HepG2 (cell line): ENCODE measurements around the gene TGFBR1. TPM values are rescaled to one million over a fixed set of nuclear protein-coding genes. Genes with fewer than 3 reads are reported as not detected.

Experiments
- ATAC-seq: fragments of 200-7000 bp; cut with Tn5 transposase; 3 replicates; pipeline ENCODE4 v1.9.1; 2020; ENCODE audit warnings: mild to moderate bottlenecking, moderate library complexity
- BruUV-seq: library from RNA; stranded (reverse); fragments of 400-500 nt; replicated peaks from 2 replicates; lab custom pipeline; 2021; lab: Mats Ljungman, UMichigan
- CTCF ChIA-PET: fragments of 300-600 bp; formaldehyde crosslinking; extraction: SDS; loops from one replicate; lab custom pipeline; 2021; ENCODE audit warnings: low total read pairs, inconsistent platforms, low intra/inter-chr PET ratio; lab: Yijun Ruan, JAX
- POLR2A ChIA-PET: fragments of 350-600 bp; sonication (Branson Sonifier 250); formaldehyde crosslinking; loops from one replicate; lab custom pipeline; 2020; ENCODE audit warnings: antibody characterized with exemption, inconsistent platforms; lab: Yijun Ruan, JAX
- DNase-seq: peaks from one replicate; pipeline ENCODE4 v3.0.0-alpha.2; 2015; ENCODE audit warnings: low spot score
- FAIRE-seq: peaks from 3 replicates; lab custom pipeline; 2011; peaks lifted over from hg19 to GRCh38; lab: Jason Lieb, UNC
- H2AFZ ChIP-seq: one replicate; pipeline ENCODE4 v1.6.1; 2011; ENCODE audit warnings: low read length, inconsistent platforms
- H3K27ac ChIP-seq: fragments of 300-600 bp; 3 replicates; pipeline ENCODE4 v1.8.0; 2011; ENCODE audit warnings: mixed run types, mild to moderate bottlenecking, mixed read lengths, low read length, inconsistent platforms; ENCODE audit not compliant: insufficient read depth; ENCODE audit errors: extremely low read length
- H3K27me3 ChIP-seq, 2 experiments: fragments of 200-600 bp in 1 of 2; 2 replicates in 1 of 2; 3 replicates in 1 of 2; pipeline versions ENCODE4 v1.6.0 to v1.8.0; 2011; ENCODE audit warnings: low read length in 2 of 2, mild to moderate bottlenecking in 2 of 2, moderate library complexity in 2 of 2, inconsistent platforms in 1 of 2; ENCODE audit not compliant: insufficient read depth in 2 of 2, control insufficient read depth in 1 of 2
- H3K36me3 ChIP-seq, 2 experiments: fragments of 200-600 bp in 1 of 2; replicated peaks in 1 of 2; 2 replicates in 1 of 2; 3 replicates in 1 of 2; pipeline versions ENCODE4 v1.5.1 to v1.8.0; 2011; ENCODE audit warnings: low read length in 2 of 2, inconsistent platforms in 1 of 2; ENCODE audit not compliant: insufficient read depth in 2 of 2, control insufficient read depth in 1 of 2
- H3K4me1 ChIP-seq: 2 replicates; pipeline ENCODE4 v1.5.1; 2012; ENCODE audit warnings: low read length, inconsistent platforms; ENCODE audit not compliant: insufficient read depth
- H3K4me2 ChIP-seq: 2 replicates; pipeline ENCODE4 v1.6.0; 2011; ENCODE audit warnings: low read depth, low read length, inconsistent platforms
- H3K4me3 ChIP-seq, 3 experiments: fragments of 200-600 bp in 1 of 3; sonication (generic), shearing (Covaris generic) in 1 of 3; replicated peaks in 1 of 3; 2 replicates each; pipeline ENCODE4 v1.5.1; 2011 to 2016; ENCODE audit warnings: low read length in 3 of 3, inconsistent platforms in 2 of 3, low read depth in 2 of 3, mild to moderate bottlenecking in 2 of 3, control low read depth in 1 of 3, mixed read lengths in 1 of 3; ENCODE audit not compliant: insufficient read depth in 1 of 3
- H3K79me2 ChIP-seq: one replicate; pipeline ENCODE4 v1.6.1; 2011; ENCODE audit warnings: low read length, inconsistent platforms; ENCODE audit not compliant: insufficient read depth
- H3K9ac ChIP-seq: 2 replicates; pipeline ENCODE4 v1.6.0; 2011; ENCODE audit warnings: mild to moderate bottlenecking, low read depth, low read length, inconsistent platforms; ENCODE audit not compliant: insufficient read depth
- H3K9me3 ChIP-seq: 2 replicates; pipeline ENCODE4 v1.5.1; 2012; ENCODE audit warnings: mild to moderate bottlenecking, low read length
- H4K20me1 ChIP-seq: 2 replicates; pipeline ENCODE4 v1.6.0; 2011; ENCODE audit warnings: inconsistent platforms, mild to moderate bottlenecking, low read length, moderate library complexity; ENCODE audit not compliant: insufficient read depth
- SATB2 ChIP-seq: sonication (generic); formaldehyde crosslinking; IDR thresholded peaks from 2 replicates; pipeline ENCODE4 v1.5.0; 2020; ENCODE audit warnings: missing genetic modification reagents
- ZNF225 ChIP-seq: sonication (generic); formaldehyde crosslinking; IDR thresholded peaks from 2 replicates; pipeline ENCODE4 v1.4.0; 2020; ENCODE audit warnings: mild to moderate bottlenecking, missing genetic modification reagents
- ZNF572 ChIP-seq: sonication (generic); formaldehyde crosslinking; IDR thresholded peaks from 2 replicates; pipeline ENCODE4 v1.5.1; 2020; ENCODE audit warnings: mild to moderate bottlenecking, missing genetic modification reagents
- WGBS: methylation state at CpG from one replicate; pipeline ENCODE4 v1.1.6; 2017; ENCODE audit warnings: low lambda C conversion rate; 5-methylcytosine and 5-hydroxymethylcytosine counted together
- in situ Hi-C: cut with HindIII; loops from 2 replicates; pipeline ENCODE4 v1.10.0; 2017; ENCODE audit warnings: low pct_unique_long_range_greater_than_20kb; ENCODE audit not compliant: extremely low pct_ligation_motif_present
- intact Hi-C: fragments of 100-400 bp; cut with micrococcal nuclease; formaldehyde crosslinking; loops from one replicate; pipeline ENCODE4 v1.10.0; 2022; ENCODE audit not compliant: unreplicated experiment
- polyA plus RNA-seq, 8 experiments: library from polyadenylated mRNA; depleted of rRNA in 3 of 8; stranded (reverse) in 7 of 8; unstranded in 1 of 8; fragments of >200 nt; fragmentation: Illumina TruSeq in 4 of 8; extraction: Trizol in 4 of 8; gene quantifications; 2 replicates each; pipeline versions ENCODE4 v1.2.1 to v1.2.3, GENCODE V29; 2011 to 2016; ENCODE audit warnings: low read depth in 4 of 8, missing spikeins in 1 of 8, mixed read lengths in 1 of 8; ENCODE audit not compliant: insufficient read depth in 1 of 8
- total RNA-seq, 5 experiments: library from RNA; depleted of rRNA; stranded (reverse); fragments of >200 nt; fragmentation: Illumina TruSeq; extraction: Trizol; gene quantifications; 2 replicates each; pipeline ENCODE4 v1.2.3, GENCODE V29; 2016; ENCODE audit warnings: low read depth in 1 of 5
- TF ChIP-seq, protein P1 (sequence below): IDR thresholded peaks from 2 replicates; pipeline ENCODE4 v1.6.1; 2016; ENCODE audit warnings: missing genetic modification reagents, missing compliant biosample characterization
- TF ChIP-seq, protein P2 (sequence below), 2 experiments: sonication (generic) in 1 of 2; formaldehyde crosslinking in 1 of 2; IDR thresholded peaks; 2 replicates each; pipeline versions ENCODE4 v1.4.0 to v1.6.1; 2018 to 2020; ENCODE audit warnings: missing genetic modification reagents in 2 of 2, borderline replicate concordance in 1 of 2, low read depth in 1 of 2, mild to moderate bottlenecking in 1 of 2, missing biosample characterization in 1 of 2

The TGFBR1 gene
- total and polyA plus RNA-seq, 2 of the 13 experiments (the other 11 are each of a cell fraction or from before 2014, with no cell fraction given): 16.8 to 23.9 TPM

DNA sequence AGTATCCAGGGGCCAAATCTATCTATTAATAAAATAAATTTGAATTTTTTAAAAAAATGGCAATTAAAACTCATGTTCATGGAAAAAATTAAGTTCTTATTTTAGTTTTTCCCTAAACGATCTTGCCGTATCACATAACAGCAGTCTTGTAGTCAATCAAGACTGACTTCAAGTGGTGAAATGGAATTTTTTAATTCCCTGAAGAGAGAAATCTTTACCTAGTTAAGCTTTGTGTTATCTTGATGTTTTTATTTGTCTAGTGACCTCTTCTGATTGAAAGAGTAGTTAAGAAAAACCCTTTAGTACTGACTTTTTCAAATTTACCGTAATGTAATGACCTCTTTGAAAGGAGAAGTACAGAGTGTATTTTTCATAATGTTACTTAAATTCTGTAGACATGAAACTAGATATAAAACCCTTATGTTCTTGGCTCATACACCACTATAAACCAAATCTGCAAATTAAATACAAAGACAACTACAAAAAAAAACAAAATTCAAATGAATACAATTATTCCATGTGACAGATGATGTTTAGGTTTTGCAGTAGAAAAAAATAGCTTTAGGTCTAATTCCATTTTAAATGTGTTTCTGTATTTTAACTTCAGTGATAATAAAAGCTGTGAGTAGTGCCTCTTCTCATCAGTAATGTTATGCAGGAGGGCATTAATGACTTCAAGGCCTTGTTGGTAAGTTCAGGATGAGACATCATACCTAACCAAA lies 19.8 kb downstream of the TGFBR1 start:
- Histone ChIP-seq H3K36me3 (no peaks in the 10 kb centered on the region), H3K4me1 (no peaks in the 10 kb centered on the region), H3K9me3 (no peaks in the 10 kb centered on the region), H3K9ac (no peak overlapping the region), H3K27me3 (no peaks in the 10 kb centered on the region), H3K79me2 (peaks cover 9% of the 10 kb centered on the region), H2AFZ (no peak overlapping the region), H3K27ac (no peak overlapping the region), H4K20me1 (no peaks in the 10 kb centered on the region), H3K4me2 (no peak overlapping the region), H3K4me3 (no peak overlapping the region)
- in situ Hi-C loops: no loop called here
- FAIRE-seq (no peak), ATAC-seq (no peak), DNase-seq (no peak)
- CTCF ChIA-PET: no interaction called here
- intact Hi-C loops: no loop called here
- no TSS peak for BruUV-seq
- TF ChIP-seq, protein P1, sequence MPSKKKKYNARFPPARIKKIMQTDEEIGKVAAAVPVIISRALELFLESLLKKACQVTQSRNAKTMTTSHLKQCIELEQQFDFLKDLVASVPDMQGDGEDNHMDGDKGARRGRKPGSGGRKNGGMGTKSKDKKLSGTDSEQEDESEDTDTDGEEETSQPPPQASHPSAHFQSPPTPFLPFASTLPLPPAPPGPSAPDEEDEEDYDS: no peak
- TF ChIP-seq, protein P2, sequence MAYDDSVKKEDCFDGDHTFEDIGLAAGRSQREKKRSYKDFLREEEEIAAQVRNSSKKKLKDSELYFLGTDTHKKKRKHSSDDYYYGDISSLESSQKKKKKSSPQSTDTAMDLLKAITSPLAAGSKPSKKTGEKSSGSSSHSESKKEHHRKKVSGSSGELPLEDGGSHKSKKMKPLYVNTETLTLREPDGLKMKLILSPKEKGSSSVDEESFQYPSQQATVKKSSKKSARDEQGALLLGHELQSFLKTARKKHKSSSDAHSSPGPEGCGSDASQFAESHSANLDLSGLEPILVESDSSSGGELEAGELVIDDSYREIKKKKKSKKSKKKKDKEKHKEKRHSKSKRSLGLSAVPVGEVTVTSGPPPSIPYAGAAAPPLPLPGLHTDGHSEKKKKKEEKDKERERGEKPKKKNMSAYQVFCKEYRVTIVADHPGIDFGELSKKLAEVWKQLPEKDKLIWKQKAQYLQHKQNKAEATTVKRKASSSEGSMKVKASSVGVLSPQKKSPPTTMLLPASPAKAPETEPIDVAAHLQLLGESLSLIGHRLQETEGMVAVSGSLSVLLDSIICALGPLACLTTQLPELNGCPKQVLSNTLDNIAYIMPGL (CRISPR knock-in tag; IDR thresholded peaks at IDR 0.05; ENCODE audit: borderline replicate concordance in 1 of 2, low read depth in 1 of 2): no peak
- TF ChIP-seq ZNF572: no peak
- no peak for TF ChIP-seq SATB2 (CRISPR knock-in tag)
- no peak for TF ChIP-seq ZNF225 (CRISPR knock-in tag)
- TF ChIP-seq, all 625 proteins: peak for 0
- POLR2A ChIA-PET: no interaction called here
- 99% methylated on average over 3 of the region's 3 CpGs for WGBS
